Fibroblast of pulmonary artery (primary cell): ENCODE measurements around the gene ENAM.

Experiments used
- DNase-seq: peaks from one replicate; pipeline ENCODE4 v3.0.0-alpha.2; 2010; ENCODE audit warnings: low read depth
- H3K4me3 ChIP-seq: replicated peaks from 2 replicates; pipeline ENCODE4 v1.5.1; 2011; ENCODE audit warnings: low read depth, mild to moderate bottlenecking, control low read depth, low read length, moderate library complexity
- TF ChIP-seq, protein P1 (sequence below): IDR thresholded peaks from 2 replicates; pipeline ENCODE4 v1.5.1; 2011; ENCODE audit warnings: mild to moderate bottlenecking, control low read depth, low read length, inconsistent platforms; ENCODE audit errors: missing control alignments

The ENAM gene

DNA sequence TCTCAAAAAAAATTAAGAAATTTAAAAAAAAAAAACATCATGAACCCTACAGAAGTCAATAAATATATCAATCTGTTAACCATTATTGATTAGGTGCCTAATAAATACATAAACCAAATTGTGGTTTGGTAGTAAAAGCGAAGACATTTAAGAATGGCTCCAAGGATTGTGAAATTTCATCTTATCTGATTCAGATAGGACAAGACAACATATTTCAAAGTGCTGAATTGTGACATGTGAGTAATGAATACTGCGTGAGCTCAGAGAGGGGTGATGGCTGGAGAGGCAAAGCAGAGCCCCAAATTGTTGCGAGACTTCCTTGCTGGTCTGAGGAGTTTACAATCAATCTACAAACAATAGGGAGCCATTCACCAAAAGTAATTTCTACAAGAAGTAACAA, 28.2 kb upstream of the ENAM start:
- no peak overlapping the region for H3K4me3 ChIP-seq
- TF ChIP-seq, protein P1, sequence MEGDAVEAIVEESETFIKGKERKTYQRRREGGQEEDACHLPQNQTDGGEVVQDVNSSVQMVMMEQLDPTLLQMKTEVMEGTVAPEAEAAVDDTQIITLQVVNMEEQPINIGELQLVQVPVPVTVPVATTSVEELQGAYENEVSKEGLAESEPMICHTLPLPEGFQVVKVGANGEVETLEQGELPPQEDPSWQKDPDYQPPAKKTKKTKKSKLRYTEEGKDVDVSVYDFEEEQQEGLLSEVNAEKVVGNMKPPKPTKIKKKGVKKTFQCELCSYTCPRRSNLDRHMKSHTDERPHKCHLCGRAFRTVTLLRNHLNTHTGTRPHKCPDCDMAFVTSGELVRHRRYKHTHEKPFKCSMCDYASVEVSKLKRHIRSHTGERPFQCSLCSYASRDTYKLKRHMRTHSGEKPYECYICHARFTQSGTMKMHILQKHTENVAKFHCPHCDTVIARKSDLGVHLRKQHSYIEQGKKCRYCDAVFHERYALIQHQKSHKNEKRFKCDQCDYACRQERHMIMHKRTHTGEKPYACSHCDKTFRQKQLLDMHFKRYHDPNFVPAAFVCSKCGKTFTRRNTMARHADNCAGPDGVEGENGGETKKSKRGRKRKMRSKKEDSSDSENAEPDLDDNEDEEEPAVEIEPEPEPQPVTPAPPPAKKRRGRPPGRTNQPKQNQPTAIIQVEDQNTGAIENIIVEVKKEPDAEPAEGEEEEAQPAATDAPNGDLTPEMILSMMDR, result no peak
- DNase-seq, result no peak

DNA sequence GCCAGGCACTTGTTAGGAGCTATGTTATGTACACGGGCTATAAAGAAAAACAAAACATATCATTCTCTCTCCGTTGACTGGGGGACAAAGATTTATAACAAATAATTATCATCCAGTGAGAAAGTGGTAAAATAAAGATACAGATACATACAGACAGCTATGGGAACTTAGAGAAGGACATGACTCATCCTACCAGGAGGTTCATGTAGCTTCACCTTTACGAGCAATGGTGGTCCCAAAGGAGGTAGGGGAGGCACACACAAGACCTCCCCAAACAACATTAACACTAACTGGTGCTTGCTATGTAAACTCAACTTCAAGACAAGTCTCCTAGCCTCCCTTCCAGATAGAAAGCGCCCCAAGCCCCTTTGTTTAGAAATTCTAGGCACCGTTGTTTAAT, 27.6 kb upstream of the ENAM start:
- no peak for DNase-seq
- TF ChIP-seq, protein P1, result no peak
- no peak overlapping the region for H3K4me3 ChIP-seq

DNA sequence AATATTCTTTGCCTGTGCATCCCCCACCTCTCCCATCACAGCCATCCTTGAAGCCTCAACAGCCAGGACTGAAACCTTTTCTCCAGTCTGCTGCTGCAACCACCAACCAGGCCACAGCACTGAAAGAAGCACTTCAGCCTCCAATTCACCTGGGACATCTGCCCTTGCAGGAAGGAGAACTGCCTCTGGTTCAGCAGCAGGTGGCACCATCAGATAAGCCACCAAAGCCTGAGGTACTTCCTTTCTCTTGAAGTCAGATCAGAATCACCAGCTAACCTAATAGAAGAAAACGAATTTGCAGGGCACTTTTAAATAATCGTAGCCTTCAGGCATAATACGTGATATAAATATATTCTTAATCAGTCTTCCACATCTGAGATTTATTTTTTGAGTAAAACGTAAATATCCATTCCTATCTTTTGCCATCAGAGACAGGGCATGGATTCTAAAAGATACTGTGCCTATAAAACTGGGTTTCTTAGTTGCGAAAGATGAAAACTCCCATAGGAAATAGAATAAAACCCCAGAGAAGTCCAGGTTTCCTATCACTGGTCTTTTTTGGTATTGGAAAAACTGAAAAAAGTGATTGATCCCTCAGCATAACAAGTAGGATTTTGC, 27.0 kb upstream of the ENAM start:
- TF ChIP-seq, protein P1, result peak; percentile 59
- peak; percentile 61 for DNase-seq
- H3K4me3 ChIP-seq, result no peak overlapping the region

DNA sequence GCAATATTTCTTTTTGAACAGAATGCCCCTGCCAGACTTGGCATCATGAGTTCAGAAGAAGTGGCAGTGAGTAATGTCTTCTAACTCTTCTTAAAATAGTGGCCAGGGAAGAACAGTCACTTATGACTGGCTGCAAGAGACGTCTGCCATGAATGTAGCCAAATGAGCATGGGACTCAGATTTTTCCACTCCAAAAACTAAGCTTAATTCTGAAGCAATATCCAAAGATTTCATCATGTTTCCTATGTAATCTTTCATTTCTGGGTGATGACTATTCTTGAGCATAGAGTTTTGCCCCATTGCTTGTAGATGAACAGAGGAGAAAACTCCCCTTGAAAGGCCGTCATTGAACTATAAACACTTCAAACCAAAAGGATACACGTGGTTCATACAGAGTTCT, 24.7 kb upstream of the ENAM start:
- DNase-seq, result peak; percentile 44
- no peak overlapping the region for H3K4me3 ChIP-seq
- TF ChIP-seq, protein P1, result no peak

DNA sequence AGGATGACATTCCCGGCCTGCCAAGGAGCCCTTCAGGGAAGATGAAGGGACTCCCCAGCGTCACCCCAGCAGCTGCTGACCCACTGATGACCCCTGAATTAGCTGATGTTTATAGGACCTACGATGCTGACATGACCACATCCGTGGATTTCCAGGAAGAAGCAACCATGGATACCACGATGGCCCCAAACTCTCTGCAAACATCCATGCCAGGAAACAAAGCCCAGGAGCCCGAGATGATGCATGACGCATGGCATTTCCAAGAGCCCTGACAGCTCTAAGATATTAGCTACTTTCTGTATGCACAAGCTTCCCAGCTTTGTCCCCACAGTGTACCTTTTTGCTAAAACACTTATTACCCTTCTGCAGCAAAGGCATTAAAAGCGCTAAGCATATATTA, 22.1 kb upstream of the ENAM start:
- TF ChIP-seq, protein P1, result no peak
- DNase-seq, result no peak
- no peak overlapping the region for H3K4me3 ChIP-seq

DNA sequence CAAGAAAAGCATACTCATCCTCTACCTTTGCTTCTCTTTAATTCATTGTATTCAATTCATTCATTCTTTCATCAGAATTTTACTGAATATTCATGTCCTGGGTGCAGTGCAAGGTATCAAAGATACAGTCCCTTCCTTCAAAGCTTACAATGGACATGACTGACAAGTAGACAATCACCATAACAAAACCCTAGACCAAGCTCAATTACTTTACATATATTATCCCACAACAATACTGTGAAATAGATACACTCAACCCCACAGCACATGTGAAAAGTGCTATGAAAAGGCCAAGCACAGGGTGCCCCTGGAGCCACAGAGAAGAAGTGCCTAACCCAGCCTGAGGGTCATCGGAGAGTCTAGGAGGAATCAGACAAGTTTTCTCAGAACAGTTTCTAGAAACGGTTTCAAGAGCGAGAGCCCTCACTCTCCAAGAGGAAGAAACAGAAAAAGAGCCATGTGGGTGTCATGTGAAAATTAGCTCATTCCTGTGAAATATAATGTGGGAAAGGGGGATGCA, 21.1 kb upstream of the ENAM start:
- TF ChIP-seq, protein P1, result no peak
- no peak overlapping the region for H3K4me3 ChIP-seq
- DNase-seq, result no peak

DNA sequence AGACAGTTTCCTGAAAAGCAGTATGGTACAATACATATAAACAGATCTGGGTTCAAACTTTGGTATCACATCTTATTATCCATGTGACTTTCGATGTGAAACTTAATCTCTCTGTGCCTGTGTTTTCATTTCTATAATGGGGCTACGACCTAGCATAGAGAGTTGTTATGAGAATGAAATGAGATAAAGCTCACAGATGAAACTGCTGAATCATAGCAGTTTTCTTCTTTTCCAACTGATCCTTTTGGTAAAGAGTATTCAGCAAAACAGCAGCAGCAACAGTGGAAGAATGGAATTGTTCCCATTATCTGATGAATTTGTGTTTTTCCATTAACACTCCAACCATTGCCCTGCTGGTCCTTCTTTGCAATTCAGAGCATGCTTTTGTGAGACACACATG, 20.2 kb upstream of the ENAM start:
- TF ChIP-seq, protein P1, result no peak
- no peak overlapping the region for H3K4me3 ChIP-seq
- no peak for DNase-seq
